Neural cell (in vitro differentiated cells): ENCODE results near the gene LSM4.

Experiments
- MXI1 ChIP-seq: fragments of 450-650 bp; conservative IDR thresholded peaks from 2 replicates; pipeline ENCODE4 v1.6.1; 2014; ENCODE audit warnings: antibody characterized with exemption, mild to moderate bottlenecking; ENCODE audit not compliant: poor library complexity, severe bottlenecking
- TF ChIP-seq, protein P1 (sequence below): fragments of 450-650 bp; IDR thresholded peaks from 2 replicates; pipeline ENCODE4 v1.5.1; 2014; ENCODE audit warnings: antibody characterized with exemption, mild to moderate bottlenecking, moderate library complexity; ENCODE audit not compliant: poor library complexity, severe bottlenecking

DNA sequence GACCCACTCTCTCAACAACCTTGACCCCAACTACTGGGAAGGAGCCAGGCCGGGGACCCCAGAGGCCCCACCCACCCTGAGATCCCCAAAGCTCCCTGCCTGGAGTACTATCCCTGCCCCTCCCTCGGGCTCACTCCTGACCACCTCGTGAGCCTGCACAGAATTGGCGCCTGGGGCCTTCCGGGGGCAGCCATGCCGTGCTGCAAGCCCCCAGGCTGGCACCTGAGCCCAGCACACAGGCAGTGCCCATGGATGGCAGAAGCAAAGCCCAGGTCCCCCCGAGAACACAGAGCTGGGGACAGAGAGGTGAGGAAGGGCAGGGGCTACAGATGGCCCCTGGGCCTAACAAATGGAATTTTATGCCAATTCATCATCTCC lies 13.9 kb downstream of the LSM4 start:
- TF ChIP-seq, protein P1, sequence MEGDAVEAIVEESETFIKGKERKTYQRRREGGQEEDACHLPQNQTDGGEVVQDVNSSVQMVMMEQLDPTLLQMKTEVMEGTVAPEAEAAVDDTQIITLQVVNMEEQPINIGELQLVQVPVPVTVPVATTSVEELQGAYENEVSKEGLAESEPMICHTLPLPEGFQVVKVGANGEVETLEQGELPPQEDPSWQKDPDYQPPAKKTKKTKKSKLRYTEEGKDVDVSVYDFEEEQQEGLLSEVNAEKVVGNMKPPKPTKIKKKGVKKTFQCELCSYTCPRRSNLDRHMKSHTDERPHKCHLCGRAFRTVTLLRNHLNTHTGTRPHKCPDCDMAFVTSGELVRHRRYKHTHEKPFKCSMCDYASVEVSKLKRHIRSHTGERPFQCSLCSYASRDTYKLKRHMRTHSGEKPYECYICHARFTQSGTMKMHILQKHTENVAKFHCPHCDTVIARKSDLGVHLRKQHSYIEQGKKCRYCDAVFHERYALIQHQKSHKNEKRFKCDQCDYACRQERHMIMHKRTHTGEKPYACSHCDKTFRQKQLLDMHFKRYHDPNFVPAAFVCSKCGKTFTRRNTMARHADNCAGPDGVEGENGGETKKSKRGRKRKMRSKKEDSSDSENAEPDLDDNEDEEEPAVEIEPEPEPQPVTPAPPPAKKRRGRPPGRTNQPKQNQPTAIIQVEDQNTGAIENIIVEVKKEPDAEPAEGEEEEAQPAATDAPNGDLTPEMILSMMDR, result no peak
- TF ChIP-seq MXI1, result no peak
